Stimulated activated CD4-positive, alpha-beta T cell treated with anti-CD3 and anti-CD28 coated beads, Interleukin-12 subunit alpha, Interleukin-12 subunit beta, amount 100 ng/mL, for 48 hours (primary cell): Measurements from ENCODE around the gene PRKD2.

Experiments
- DNase-seq, 3 donors: peaks; one replicate each; pipeline ENCODE4 v3.0.0-alpha.2; 2020; ENCODE audit warnings: low read depth in 2 of 3, low spot score in 1 of 3

The PRKD2 gene

GRCh38 chr19:46742926-46743480 is 26.1 kb upstream of the PRKD2 start:
- DNase-seq = no peak

- DNase-seq = no peak
These were observed 24.5 kb upstream of the PRKD2 start for GRCh38 chr19:46741447-46741846.

GRCh38 chr19:46739290-46739771 is 22.4 kb upstream of the PRKD2 start:
- no peak for DNase-seq

- no peak for DNase-seq
These were observed 20.9 kb upstream of the PRKD2 start for GRCh38 chr19:46737761-46738171.

- no peak for DNase-seq
These were observed 20.4 kb upstream of the PRKD2 start for GRCh38 chr19:46737298-46737654.

- DNase-seq = no peak
These were observed 19.8 kb upstream of the PRKD2 start for GRCh38 chr19:46736531-46737297.

GRCh38 chr19:46733690-46734292 is 16.9 kb upstream of the PRKD2 start:
- no peak for DNase-seq

- no peak for DNase-seq
These were observed 16.2 kb upstream of the PRKD2 start for GRCh38 chr19:46732966-46733689.

- DNase-seq = no peak
These were observed 15.4 kb upstream of the PRKD2 start for GRCh38 chr19:46732172-46732938.

GRCh38 chr19:46731584-46731983 is 14.7 kb upstream of the PRKD2 start:
- no peak for DNase-seq

GRCh38 chr19:46731007-46731501 is 14.1 kb upstream of the PRKD2 start:
- DNase-seq = no peak

- no peak for DNase-seq
These were observed 13.7 kb upstream of the PRKD2 start for GRCh38 chr19:46730595-46730994.

- DNase-seq = no peak
These were observed 13.3 kb upstream of the PRKD2 start for GRCh38 chr19:46730187-46730586.

GRCh38 chr19:46729696-46730095 is 12.8 kb upstream of the PRKD2 start:
- no peak for DNase-seq

GRCh38 chr19:46728693-46729339 is 11.9 kb upstream of the PRKD2 start:
- peak; percentile 59 to 74 (median 70) for DNase-seq

- no peak for DNase-seq
These were observed 11.3 kb upstream of the PRKD2 start for GRCh38 chr19:46728208-46728607.

- DNase-seq = no peak
These were observed 10.8 kb upstream of the PRKD2 start for GRCh38 chr19:46727757-46728156.

GRCh38 chr19:46726971-46727501 is 10.1 kb upstream of the PRKD2 start:
- DNase-seq = no peak

- no peak for DNase-seq
These were observed 9.6 kb upstream of the PRKD2 start for GRCh38 chr19:46726551-46726950.

GRCh38 chr19:46725859-46726393 is 9.0 kb upstream of the PRKD2 start:
- no peak for DNase-seq
